Activated CD4-positive, alpha-beta T cell treated with anti-CD3 and anti-CD28 coated beads, Interleukin-10, Interleukin-2, amounts not matched to agents 100 ng/mL and 50 ng/mL, durations not matched to agents 16 hours and 8 hours (primary cell): ENCODE data around the gene RASSF4.

Source experiments
- DNase-seq: peaks from one replicate; pipeline ENCODE4 v3.0.0-alpha.2; 2020

RASSF4 gene

DNA sequence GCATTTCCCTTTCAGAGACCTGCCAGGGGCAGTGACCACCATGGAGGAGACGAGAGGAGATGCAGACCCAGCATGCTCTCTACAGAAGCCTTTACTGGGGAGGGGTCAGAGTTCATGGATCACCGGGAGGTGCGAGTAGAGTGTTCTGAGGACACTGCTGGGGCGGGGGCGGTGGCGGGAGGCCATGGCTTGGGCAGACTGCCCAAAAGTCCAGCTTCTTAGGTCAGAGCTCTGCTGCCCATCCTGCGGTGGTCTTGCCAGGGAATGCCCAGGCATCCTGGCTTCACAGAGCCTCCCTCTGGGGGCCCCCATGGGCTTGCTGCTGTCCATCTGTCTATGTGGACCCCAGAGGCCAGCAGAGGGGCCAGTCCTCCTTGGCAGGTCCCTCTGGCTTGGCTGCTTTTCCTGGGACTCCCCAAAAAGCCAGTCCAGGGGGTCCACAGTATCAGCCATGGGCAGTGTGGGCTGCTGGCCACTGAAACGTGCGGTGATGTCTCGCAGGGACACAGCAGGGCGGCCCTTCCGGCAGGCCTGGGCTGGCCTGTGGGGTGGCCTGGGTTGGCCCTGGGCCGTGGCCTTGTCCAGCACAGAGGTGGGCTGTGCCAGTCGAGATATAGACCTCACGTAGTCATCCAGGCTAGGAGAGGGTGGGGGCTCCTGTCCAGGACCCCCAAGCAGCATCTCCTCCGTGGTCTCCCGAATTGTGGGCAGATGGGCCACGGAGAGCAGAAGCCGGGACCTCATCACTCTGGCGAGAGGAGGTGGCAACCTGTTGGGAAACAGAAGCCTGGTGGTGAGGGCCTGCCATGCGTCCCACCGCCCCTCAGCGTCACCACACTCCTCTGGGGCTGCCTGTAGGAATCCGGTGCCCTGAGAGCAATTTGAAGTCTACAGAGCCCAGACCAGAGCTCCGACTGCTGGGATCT is 17.9 kb downstream of the RASSF4 start:
- no peak for DNase-seq

DNA sequence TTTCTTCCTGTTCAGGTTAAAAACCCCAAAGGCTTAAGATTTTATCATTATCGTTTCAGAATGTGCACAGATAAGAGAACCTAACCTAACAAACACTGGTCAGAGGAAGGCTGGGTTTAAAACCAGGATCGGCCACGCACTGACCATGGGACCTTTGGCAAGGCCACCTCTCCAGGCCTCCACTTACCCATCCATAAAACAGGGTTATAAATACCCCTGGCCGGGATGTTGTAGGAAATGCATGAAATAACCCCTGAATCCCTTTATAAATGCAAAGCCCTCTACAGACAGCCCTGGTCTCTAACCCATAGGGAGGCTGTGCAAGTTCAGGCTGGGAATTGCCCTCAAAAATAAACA is 18.6 kb downstream of the RASSF4 start:
- no peak for DNase-seq

DNA sequence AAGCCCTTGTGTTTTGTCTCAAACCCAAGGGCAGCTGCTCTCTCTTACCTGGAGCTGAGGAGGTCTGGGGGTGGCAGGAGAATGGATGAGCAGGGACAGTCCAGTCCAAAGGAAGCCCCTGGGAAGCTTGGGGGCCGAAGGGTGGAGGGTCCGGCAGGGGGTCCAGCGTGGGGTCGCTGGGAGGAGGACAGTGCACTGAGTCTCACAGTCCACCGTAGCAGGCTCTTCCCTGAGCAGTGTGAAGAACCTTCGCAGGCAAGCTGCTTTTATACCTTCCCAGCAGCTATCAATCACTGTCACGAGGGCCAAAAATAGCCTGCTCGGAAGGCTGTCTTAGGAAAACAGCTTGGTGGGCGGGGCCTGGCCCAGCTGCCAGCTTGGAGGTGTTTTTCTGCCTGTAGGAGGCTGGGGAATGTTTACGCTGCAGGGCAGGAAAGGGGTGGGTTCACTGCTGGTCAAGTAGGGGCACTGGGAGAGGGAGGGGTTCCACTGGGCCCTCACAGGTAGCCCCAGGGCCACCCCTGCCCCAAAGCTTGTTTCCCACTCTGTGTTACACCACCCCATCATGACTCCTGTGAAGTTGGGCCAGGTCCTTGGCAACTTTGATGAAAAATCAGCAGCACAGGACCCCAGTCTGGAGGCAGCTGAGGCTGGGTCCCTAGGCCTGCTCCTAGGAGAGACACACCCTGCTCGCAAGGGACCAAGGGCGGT is 19.1 kb downstream of the RASSF4 start, which contains the start of gene DEPP1:
DEPP1 (minus strand) TSS at position 240 of the 711 bp plus-strand sequence. CDS start 779 bp downstream, outside the sequence.
- no peak for DNase-seq

DNA sequence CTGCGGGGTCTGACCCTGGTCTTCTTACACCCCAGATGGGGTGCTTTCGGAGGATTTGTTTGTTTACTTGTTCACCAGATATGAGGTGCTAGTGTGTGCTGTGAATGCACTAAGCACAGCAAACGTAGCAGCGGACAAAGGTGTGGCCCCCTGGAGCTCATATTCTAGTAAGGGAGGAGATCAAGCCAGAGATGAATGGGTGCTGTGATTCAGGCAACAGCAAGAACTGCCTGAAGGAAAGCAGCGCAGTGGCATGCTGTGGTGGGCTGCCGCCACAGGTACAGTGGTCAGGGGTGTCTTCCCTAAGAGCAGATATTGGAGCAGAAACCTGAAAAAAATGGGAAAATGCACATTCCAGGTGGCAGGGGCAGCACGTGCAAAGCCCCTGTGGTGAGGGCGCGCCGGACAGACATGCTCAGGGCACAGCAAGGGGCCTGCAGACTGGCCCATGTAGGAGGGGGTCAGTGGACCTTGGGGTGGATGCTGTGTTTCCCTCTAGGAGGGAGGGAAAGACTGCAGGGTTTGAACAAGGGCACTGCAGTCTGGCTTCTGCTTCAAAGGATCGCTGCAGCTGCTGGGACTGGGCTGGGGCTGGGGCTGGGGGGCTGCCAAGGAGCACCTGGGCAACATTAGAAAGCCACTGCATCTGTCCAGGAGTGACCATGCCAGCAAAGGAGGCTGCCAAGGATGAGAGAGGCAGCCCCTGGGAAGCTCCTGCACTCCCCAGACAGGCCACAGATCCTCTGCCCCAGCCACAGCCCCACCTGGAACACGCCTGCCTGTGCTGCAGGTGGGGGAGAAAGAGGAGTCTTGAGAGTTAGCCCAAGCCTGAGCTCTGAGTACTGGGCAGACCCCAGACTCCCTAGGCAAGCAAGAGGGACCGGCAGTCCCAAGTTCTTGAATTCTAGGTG is 19.9 kb downstream of the RASSF4 start:
- no peak for DNase-seq

DNA sequence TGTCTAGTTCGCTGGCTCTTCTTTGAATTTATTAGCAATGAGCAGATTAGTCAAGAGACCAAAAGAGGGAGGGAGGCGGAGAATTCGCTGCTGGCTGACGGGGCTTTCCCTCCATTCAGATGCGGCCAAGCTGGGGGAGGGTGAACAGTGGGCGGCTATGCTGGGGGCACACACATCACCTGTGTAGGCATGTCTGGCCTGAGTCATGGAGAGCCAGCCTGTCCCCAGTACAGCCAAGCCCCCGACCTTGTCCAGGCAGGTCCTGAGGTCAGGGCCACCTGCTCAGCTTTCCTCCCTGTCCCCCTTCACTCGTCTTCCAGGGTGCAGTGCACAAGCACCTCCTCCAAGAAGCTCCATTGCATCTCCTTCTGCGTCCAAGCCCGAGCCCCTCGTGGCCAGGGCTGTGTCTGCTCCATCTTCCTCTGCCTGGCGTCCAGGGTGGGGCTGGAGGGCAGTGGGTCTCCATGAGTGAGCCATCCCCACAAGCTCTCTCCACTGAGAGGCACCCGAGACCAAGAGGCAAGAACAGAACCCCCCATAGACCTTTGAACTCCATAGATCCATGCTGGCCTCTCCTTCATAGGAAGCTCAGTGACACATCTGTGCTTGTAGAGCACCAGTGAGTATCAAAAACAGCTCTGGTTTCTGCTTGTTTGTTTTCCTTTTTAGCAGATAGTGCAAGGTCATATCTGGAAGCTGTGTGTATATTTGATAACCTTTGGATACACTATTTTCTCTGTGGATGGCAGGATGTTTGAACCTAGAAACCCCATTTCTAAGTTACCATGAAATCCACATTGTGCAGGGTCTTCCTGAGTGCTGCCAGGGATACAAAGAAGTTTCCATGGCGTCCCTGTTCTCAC is 20.9 kb downstream of the RASSF4 start:
- DNase-seq, result no peak

DNA sequence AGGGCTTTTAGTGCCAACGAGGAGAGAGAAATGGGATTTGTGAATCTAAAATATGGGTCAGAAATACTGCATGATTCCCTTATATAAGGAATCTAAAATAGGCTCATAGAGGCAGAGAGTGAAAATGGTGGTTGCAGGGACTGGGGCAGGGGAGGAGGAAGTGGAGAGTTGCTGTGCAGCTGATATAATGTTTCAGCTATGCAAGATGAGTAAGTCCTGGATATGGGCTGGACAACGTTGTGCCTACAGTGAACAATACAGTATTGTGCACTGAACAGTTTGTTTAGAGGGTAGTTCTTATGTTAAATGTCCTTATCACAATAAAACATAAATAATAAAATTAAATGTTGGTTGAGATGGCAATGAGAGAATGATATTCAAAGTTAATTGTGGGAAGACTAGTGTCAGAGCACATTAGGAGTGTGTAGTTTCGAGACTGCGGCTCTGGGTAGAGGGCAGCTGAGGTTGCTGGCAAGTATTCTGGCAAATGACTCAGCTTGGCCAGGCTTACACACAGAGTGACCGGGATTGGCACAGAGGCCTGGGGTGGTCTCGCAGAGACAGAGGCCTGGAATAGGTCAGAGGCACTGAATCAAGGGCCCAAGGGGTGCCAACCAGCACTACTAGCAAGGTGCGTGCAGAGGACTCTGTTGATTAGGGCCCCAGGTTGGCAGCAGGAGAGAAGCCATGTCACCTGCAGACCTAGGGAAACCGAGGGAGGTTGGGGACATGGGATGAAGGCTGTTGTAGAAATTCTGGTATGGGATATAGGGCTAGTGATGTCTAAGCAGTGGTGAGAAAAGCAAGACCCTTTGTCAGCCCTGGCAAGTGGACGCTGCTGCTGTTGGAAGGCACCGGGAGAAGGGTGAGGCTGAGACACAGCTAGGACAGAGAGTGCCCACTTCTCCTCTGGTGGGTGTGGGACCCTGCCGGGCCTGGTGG is 21.8 kb downstream of the RASSF4 start:
- no peak for DNase-seq

DNA sequence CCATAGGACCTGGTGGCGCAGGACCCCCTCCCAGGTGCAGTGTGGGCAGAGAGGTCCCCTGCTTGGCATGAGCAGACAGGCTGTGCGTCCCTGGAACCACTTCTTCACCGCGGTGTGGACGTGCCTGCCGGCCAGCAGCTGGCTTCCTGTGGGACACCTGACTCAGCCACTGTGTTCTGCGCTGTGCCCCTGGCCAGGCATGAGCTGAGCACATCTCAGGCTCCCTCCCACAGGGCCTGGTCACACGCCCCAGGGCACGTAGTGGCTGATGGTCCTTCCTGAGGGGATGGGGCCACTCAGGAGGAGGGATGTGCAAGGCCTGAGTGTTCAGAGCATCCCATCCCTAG is 22.5 kb downstream of the RASSF4 start:
- DNase-seq, result no peak

DNA sequence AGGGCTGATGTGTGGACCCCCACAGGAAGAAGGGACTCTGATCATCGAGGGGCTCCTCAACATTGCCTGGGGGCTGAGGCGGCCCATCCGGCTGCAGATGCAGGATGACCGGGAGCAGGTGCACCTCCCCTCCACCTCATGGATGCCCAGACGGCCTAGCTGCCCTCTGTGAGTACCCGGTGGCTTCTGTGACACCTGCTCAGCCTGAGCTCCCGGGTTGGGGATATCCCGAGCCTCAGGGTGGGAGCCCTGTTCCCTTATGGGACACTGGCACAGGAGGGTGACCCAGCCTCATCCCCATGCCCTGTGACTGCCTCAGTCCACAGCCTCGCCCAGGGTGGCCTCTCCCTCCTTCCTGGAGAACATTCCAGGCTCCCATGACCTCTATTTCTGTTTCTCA is 22.9 kb downstream of the RASSF4 start:
- no peak for DNase-seq

DNA sequence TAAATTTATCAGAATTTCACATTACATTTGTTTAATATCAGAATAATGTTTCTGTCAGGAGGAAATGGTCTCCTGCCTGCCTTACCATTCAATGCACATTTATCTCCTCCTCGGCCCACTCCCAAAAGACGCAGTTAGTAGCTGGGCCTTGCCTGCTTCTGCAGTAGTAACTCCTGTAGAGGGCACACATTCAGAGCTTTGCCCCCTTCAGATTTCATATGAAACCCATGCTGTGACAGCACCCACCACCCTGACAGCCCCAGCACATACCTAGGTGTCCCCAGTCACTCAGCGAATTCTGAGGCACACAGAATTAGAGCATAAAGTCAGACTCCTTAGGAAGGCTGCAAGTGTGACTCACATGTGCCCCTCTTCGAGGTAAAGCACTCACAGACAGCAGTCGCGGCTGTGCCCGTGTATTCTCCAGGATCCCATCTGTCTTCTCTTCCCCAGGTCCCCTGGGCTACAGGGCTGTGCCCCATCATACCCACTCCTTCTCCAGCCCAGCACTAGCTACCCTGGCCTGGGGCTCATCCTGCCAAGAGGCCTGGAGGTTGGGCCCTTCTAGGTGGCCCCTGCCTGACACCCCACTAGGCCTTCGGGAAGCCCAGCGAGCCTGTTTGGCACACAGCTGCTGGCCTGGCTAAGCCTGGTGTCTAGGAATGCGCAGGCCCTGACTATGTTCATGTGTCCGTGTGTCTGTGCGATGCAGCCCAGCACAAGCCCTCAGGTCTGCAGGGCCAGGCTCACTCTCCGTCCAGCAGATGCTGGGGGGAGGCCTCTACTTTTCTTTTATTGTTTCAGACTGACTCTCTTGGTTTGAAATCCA is 23.7 kb downstream of the RASSF4 start:
- no peak for DNase-seq

DNA sequence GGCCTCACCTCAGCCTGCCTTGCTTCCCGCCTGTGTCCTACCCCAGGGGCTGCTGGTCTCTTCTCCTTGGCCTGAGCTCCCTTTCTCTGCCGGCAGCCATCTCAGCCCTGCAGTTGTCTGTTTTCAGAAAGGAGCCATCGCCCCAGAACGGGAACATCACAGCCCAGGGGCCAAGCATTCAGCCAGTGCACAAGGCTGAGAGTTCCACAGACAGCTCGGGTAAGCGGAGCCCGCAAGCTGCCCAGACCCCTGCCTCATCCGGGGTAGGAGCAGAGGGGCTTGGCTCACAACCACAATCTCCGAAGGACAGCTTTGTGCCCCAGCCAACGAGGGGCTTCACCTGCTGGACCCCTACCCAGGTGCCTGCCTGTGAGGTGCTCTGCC is 24.3 kb downstream of the RASSF4 start:
- no peak for DNase-seq

DNA sequence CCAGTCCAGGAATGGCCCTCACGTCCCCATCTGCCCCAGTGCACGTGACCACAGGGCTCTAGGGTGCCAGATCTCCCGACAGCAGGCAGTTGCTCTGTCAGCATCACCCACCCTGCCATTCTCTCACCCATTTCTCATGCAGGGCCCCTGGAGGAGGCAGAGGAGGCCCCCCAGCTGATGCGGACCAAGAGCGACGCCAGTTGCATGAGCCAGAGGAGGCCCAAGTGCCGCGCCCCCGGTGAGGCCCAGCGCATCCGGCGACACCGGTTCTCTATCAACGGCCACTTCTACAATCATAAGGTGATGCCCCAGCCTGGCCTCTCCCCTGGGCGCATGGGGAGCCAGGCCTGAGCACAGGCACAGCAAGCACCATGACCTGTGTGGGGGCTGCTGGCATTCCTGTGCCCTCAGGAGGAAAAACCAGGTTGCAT is 25.1 kb downstream of the RASSF4 start:
- no peak for DNase-seq

DNA sequence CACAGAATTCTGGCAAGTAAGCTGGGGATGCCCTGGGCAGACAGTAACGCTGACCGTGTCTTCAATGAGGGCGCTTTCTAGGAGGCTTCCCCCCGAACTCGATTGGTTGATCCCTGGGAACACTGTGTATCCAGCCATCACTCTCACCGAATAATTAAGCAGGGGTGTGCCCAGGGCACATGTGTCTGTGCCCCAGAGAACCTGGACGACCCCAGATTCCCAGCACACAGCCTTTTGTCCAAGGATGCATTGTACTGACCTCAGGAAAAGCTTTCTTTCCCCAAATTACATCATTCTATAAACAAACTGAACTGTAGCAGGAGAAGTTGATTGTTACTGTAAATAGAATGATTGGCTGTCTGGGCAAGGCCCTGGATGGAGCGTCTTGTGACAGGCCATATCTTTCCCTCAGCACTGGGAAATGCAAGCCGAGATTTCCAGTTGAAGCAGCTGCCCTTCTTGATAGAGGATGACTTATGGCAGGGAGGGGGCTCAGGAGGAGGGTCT is 25.6 kb downstream of the RASSF4 start:
- no peak for DNase-seq

DNA sequence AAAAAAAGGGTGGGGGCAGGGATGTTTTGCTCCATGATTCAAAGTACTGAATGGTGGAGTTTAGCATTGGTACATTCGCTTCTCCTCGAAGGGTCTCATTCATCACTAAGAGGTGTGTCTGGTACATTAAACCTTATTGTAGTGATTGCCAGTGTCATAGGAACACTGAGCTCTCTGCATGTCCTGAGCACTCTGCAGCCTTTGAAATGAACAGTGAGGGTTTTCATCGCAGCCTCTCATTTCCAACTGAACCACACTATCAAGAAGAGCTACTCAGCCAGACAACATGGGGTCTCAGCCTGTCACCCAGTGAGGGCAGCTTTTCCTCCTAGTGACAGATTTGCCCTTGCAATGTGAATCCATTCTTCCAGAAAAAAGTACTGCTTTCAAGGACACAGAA is 26.6 kb downstream of the RASSF4 start:
- no peak for DNase-seq

DNA sequence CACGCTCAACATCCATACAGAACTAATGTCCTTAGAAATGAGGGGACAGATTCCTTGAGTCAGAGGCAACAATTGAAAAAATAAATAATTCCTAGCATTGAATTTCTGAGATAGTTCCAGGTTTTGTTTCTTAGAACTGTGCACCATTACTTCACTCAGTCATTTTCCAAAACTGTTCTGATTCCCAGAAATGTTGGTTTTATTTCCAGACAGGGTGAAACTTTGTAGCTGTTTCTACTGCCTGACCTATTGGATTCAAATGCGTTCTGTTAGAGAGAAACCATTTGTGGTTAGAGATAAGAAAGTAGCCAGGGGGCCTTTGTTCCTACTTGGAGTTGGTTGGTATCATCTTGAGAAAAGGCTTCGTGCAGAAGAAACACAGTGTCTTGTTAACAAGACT is 27.1 kb downstream of the RASSF4 start:
- DNase-seq, result no peak

DNA sequence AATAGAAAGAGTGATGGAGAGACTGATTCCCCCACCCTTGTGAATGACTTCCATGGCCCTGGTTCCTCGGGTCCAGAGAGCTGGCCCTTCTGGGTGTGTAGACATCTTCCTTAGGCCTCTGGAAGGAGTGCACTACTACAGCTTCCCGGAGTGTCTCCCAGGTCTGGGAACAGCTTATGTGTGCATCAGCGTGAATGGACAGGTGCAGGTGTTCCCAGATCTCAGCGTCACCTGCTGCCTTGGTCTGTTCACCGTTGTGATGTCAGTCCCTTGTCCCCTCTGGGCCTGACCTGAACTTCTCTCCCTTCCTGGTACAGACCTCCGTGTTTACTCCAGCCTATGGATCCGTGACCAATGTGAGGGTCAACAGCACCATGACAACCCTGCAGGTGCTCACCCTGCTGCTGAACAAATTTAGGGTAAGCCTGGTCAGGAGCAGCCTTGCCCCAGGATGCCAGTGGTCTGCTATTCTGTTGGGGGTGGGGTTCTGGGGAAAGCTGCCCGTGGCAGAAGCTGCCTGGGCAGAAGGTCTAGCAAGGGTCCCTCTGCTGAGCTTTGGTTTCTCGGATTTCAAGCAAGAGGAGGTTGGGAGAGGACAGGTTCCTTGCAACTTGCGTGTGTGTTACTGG is 29.5 kb downstream of the RASSF4 start:
- no peak for DNase-seq

DNA sequence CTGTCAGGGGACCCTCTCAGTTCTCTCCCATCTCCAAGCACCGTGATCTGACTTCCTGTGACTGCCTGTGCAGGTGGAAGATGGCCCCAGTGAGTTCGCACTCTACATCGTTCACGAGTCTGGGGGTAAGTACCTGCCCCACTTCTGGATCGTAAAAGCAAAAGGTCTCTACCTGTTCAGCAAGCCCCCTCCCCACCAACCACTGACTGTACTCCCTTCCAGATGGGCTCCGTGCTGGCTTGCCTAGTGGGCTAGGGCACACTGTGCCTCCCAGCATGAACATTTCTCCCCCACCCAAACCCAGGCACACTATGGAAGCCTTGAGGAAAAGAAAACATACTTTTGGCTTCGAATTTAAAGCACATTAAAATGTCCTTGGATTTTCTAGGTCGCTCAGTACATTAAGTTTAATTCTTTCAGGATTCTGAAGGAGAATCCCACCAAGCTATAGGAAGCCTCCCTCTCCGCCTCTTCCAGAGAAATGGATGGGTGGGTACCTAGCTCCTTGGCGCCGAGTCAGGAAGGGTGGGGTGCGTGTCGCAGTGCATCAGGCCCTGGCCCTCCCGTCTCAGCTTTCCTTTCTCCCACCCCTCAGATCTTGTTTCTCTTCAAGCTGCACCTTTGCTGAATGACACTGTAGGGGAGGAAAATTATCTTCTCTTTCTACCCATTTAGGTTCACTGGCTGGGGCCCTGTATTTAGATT is 30.1 kb downstream of the RASSF4 start:
- no peak for DNase-seq

DNA sequence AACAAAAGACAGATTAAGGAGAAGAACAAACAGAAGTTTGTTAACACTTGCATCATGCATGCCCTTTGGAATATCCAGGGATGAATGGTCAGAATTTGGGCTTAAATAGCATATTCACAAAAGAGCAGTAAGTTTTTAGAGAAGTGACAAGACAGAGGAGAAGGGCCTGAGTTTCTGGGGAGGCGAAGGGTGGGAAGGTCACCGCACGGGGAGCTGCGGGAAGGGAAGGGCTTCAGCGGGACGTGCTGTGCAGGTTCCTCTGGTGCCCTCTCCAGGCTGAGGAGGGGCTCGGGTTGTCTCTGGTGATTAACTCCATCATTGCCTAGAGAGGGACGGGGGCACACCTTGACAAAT is 30.7 kb downstream of the RASSF4 start:
- DNase-seq, result no peak

DNA sequence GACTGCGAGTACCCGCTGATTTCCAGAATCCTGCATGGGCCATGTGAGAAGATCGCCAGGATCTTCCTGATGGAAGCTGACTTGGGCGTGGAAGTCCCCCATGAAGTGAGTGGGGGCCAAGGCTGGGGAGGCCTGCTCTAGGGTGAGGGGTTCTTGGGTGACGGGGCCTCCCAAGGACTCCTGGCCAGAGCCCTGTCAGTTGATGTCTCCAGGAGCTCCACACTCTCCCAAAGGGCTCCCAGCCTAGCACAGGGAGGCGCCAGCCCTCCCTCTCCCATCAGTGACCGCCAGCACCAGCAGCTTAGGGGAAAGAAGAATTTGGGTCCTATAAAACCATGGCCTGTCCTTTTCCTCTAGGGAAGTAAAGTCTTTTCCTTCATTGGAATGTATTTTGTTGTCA is 31.4 kb downstream of the RASSF4 start:
- no peak for DNase-seq

DNA sequence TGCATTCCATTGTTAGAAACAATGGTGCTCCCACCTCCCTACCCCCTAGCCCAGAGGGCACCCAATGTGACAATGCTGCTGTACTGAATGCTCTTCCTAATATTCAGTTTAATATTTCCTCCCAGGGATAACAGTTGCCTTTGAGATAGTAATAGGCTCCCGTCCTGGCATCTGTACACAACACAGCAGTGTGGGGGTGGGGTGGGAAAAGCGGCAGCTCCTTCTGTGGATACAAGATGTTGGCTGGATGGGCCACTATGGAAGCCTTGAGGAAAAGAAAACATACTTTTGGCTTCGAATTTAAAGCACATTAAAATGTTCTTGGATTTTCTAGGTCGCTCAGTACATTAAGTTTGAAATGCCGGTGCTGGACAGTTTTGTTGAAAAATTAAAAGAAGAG is 32.0 kb downstream of the RASSF4 start:
- no peak for DNase-seq
